Measurements from ENCODE around the gene RIC1. TPM values are rescaled to one million over a fixed set of nuclear protein-coding genes. Genes with fewer than 3 reads are reported as not detected.
A peak's percentile ranks its signal among the peaks of the same experiment; 100 is the strongest.
"Not testable (repeated sequence)": the region's sequence is repeated elsewhere in the genome, so short reads cannot be mapped to it uniquely, and the experiment has no call there.

The RIC1 gene, protein sequence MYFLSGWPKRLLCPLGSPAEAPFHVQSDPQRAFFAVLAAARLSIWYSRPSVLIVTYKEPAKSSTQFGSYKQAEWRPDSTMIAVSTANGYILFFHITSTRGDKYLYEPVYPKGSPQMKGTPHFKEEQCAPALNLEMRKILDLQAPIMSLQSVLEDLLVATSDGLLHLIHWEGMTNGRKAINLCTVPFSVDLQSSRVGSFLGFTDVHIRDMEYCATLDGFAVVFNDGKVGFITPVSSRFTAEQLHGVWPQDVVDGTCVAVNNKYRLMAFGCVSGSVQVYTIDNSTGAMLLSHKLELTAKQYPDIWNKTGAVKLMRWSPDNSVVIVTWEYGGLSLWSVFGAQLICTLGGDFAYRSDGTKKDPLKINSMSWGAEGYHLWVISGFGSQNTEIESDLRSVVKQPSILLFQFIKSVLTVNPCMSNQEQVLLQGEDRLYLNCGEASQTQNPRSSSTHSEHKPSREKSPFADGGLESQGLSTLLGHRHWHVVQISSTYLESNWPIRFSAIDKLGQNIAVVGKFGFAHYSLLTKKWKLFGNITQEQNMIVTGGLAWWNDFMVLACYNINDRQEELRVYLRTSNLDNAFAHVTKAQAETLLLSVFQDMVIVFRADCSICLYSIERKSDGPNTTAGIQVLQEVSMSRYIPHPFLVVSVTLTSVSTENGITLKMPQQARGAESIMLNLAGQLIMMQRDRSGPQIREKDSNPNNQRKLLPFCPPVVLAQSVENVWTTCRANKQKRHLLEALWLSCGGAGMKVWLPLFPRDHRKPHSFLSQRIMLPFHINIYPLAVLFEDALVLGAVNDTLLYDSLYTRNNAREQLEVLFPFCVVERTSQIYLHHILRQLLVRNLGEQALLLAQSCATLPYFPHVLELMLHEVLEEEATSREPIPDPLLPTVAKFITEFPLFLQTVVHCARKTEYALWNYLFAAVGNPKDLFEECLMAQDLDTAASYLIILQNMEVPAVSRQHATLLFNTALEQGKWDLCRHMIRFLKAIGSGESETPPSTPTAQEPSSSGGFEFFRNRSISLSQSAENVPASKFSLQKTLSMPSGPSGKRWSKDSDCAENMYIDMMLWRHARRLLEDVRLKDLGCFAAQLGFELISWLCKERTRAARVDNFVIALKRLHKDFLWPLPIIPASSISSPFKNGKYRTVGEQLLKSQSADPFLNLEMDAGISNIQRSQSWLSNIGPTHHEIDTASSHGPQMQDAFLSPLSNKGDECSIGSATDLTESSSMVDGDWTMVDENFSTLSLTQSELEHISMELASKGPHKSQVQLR (N-terminal part only)
- 62.9 TPM for total RNA-seq

DNA sequence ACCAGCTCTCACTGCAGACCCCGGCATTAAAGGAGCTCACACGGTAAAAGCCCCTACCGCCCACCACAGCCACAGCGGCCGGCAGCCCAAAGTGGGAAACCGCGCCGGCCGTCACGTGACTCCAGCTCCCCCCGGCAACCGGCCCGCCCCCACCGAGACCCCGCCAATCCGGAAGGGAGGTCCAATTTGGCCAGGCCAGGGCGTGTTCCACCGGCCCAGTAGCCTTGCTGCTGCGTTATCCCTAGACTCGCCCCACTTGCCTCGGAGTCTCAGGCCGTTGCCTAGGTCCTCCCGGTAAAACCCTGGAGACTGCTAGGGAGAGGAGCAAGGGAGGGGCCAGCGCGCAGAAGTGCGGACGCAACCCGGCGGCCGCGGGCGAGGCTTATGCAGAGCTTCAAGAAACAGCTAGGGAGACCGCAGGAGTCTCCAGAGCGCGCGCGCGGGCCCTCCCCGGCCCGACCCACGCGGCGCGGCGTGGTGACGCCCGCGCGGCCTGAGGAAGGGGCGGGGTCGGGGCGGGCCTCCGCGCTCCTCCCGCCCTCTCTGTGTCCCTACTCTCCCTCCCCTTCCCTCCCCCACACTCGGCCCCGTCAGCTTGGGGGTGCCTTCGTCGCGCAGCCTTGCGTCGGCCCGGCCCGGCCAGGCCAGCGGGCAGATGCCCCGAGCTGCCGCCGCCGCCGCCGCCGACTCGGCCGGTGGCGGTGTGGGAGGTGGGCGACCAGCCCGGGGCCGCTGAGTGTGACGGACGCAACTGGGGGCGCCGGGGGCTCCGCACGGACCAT, at the start of gene RIC1:
Gene RIC1 (plus strand): TSS at position 578 of the 782 bp plus-strand sequence. CDS start 203 bp downstream, at position 781.
- no peaks in the 10 kb centered on the region for H3K27me3 ChIP-seq (ENCODE audit: insufficient read depth, low read length)
- H3K4me3 ChIP-seq (ENCODE audit: low read length) = peak within 1 kb of the TSS; percentile 85
- no peaks in the 10 kb centered on the region for H3K9me3 ChIP-seq (ENCODE audit: low read depth, low read length)
- H3K4me1 ChIP-seq (ENCODE audit: insufficient read depth, low read length) = peaks cover 51% of the 10 kb centered on the region

GRCh38 chr9:5579881-5580280, 49.0 kb upstream of the RIC1 start:
- H3K27me3 ChIP-seq (ENCODE audit: insufficient read depth, low read length) = no peaks in the 10 kb centered on the region
- no peak overlapping the region for H3K4me3 ChIP-seq (ENCODE audit: low read length)
- no peaks in the 10 kb centered on the region for H3K9me3 ChIP-seq (ENCODE audit: low read depth, low read length)
- peaks cover 6% of the 10 kb centered on the region for H3K4me1 ChIP-seq (ENCODE audit: insufficient read depth, low read length)

DNA sequence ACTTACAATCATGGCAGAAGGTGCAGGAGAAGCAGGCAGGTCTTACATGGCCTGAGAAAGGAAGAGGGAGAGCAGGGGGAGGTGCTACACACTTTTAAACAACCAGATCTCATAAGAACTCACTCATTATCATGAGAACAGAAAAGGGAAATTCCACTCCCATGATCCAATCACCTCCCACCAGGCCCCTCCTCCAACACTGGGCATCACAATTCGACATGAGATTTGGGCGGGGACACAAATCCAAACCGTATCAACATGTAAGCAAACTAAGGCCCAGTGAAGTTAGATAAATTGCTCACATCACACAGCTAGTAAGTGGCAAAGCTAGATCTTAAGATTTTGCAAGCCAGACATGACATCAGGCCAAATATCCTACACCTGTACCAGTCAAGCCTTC, 48.3 kb upstream of the RIC1 start:
- H3K27me3 ChIP-seq (ENCODE audit: insufficient read depth, low read length) = no peaks in the 10 kb centered on the region
- H3K9me3 ChIP-seq (ENCODE audit: low read depth, low read length) = no peaks in the 10 kb centered on the region
- H3K4me3 ChIP-seq (ENCODE audit: low read length) = no peak overlapping the region
- peaks cover 6% of the 10 kb centered on the region for H3K4me1 ChIP-seq (ENCODE audit: insufficient read depth, low read length)

- H3K4me3 ChIP-seq (ENCODE audit: low read length); H3K4me1 ChIP-seq (ENCODE audit: insufficient read depth, low read length); H3K9me3 ChIP-seq (ENCODE audit: low read depth, low read length); H3K27me3 ChIP-seq (ENCODE audit: insufficient read depth, low read length): not testable (repeated sequence)
Observed at GRCh38 chr9:5581706-5582105, 47.2 kb upstream of the RIC1 start.

GRCh38 chr9:5582835-5583195, 46.1 kb upstream of the RIC1 start:
- Histone ChIP-seq H3K27me3 (ENCODE audit: insufficient read depth, low read length) (no peaks in the 10 kb centered on the region), H3K4me3 (ENCODE audit: low read length) (no peak overlapping the region), H3K4me1 (ENCODE audit: insufficient read depth, low read length) (peaks cover 14% of the 10 kb centered on the region), H3K9me3 (ENCODE audit: low read depth, low read length) (no peaks in the 10 kb centered on the region)

- H3K9me3 ChIP-seq (ENCODE audit: low read depth, low read length) = no peaks in the 10 kb centered on the region
- H3K27me3 ChIP-seq (ENCODE audit: insufficient read depth, low read length) = no peaks in the 10 kb centered on the region
- peaks cover 17% of the 10 kb centered on the region for H3K4me1 ChIP-seq (ENCODE audit: insufficient read depth, low read length)
- H3K4me3 ChIP-seq (ENCODE audit: low read length) = no peak overlapping the region
Observed at GRCh38 chr9:5586391-5586802, 42.5 kb upstream of the RIC1 start.

DNA sequence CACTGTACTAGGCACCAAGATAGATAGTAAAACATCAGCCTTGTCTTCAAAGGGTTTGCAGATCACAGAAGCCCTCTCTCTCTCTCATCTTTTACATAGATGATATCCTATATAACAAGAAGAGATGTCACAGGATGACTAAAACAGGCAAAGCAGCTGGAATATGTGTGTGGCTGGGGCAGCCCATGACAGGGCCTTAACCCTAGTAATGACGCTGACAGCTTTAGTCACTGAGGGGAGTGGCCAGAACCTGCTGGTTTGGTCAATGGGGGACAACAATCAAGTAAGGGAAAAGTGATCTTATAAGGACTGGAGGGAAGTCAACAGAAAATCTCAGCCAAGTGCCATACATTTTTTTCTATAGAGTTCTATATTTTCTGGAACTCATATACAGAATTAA, 41.9 kb upstream of the RIC1 start:
- Histone ChIP-seq H3K9me3 (ENCODE audit: low read depth, low read length) (no peaks in the 10 kb centered on the region), H3K27me3 (ENCODE audit: insufficient read depth, low read length) (no peaks in the 10 kb centered on the region), H3K4me3 (ENCODE audit: low read length) (no peak overlapping the region), H3K4me1 (ENCODE audit: insufficient read depth, low read length) (peaks cover 17% of the 10 kb centered on the region)

DNA sequence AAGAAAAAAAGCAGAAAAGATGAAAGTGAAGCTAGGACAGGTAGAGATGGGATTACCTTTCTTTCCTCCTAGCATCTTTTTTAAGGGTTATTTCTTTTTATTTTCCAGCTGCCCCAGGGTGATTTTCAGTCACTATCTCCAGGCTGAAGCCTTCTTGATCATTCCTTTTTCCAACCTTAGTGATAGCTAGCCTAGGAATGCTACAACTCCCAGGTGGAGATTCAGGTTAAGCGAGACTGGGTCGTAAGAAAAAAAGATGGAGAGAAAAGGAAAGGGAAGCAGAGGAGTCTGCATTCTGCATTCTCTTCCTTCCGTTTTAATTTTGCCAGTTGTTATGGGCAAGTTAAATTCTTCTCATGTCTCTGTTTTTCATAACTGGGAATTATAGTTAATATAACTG, 36.7 kb upstream of the RIC1 start:
- Histone ChIP-seq H3K9me3 (ENCODE audit: low read depth, low read length) (no peaks in the 10 kb centered on the region), H3K4me1 (ENCODE audit: insufficient read depth, low read length) (peaks cover 21% of the 10 kb centered on the region), H3K4me3 (ENCODE audit: low read length) (no peak overlapping the region), H3K27me3 (ENCODE audit: insufficient read depth, low read length) (no peaks in the 10 kb centered on the region)

DNA sequence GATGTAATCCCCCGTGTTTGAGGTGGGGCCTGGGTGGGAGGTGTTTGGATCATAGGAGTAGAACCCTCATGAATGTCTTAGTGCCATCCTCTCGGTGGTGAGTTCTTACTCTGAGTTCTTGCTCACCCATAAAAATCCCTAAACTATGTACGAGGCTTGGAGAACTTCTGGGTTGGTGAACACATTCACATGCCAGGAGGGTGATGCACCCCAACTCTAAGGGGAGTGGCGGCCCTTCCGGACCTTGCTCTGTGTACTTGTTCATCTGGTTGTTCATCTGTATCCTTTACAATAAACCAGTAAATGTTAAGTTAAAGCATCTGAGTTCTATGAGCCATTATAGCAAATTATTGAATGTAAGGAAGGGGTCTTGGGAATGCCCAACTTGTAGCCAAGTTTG, 36.0 kb upstream of the RIC1 start:
- peaks cover 21% of the 10 kb centered on the region for H3K4me1 ChIP-seq (ENCODE audit: insufficient read depth, low read length)
- no peak overlapping the region for H3K4me3 ChIP-seq (ENCODE audit: low read length)
- H3K27me3 ChIP-seq (ENCODE audit: insufficient read depth, low read length) = no peaks in the 10 kb centered on the region
- H3K9me3 ChIP-seq (ENCODE audit: low read depth, low read length) = no peaks in the 10 kb centered on the region

GRCh38 chr9:5593904-5594303, 35.0 kb upstream of the RIC1 start:
- Histone ChIP-seq H3K4me3 (ENCODE audit: low read length) (no peak overlapping the region), H3K4me1 (ENCODE audit: insufficient read depth, low read length) (peaks cover 21% of the 10 kb centered on the region), H3K27me3 (ENCODE audit: insufficient read depth, low read length) (no peaks in the 10 kb centered on the region), H3K9me3 (ENCODE audit: low read depth, low read length) (no peaks in the 10 kb centered on the region)

DNA sequence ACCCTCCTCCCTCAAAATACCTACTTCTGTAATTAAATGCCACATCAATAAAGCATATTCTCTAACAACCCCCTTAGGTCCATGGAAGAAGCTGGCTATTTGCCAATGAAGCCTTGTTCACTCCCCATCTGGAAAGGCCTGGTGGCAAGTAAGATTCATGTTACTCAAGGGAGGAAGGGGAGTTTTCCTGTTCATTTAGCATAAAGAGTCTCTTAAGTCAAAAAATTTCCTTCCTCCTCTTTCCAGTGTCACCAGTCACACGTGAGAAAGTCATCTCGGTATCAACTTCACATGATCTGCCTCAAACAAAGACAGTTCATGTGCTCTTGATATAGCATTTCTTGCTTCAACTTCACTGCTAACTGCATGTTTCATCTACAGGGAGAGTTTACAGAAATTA, 32.7 kb upstream of the RIC1 start:
- Histone ChIP-seq H3K9me3 (ENCODE audit: low read depth, low read length) (no peaks in the 10 kb centered on the region), H3K27me3 (ENCODE audit: insufficient read depth, low read length) (no peaks in the 10 kb centered on the region)

GRCh38 chr9:5608298-5609225, 20.3 kb upstream of the RIC1 start:
- no peaks in the 10 kb centered on the region for H3K9me3 ChIP-seq (ENCODE audit: low read depth, low read length)
- peaks cover 10% of the 10 kb centered on the region for H3K4me1 ChIP-seq (ENCODE audit: insufficient read depth, low read length)
- peak overlapping the region; percentile 19 for H3K4me3 ChIP-seq (ENCODE audit: low read length)

More for the DNA sequence above, 32.7 kb upstream of the RIC1 start:
- H3K4me3 ChIP-seq (ENCODE audit: low read length) = no peak overlapping the region
- H3K4me1 ChIP-seq (ENCODE audit: insufficient read depth, low read length) = peaks cover 23% of the 10 kb centered on the region

GRCh38 chr9:5609226-5609596, 19.7 kb upstream of the RIC1 start:
- Histone ChIP-seq H3K27me3 (ENCODE audit: insufficient read depth, low read length) (no peaks in the 10 kb centered on the region), H3K4me1 (ENCODE audit: insufficient read depth, low read length) (peaks cover 10% of the 10 kb centered on the region), H3K4me3 (ENCODE audit: low read length) (peak overlapping the region; percentile 19), H3K9me3 (ENCODE audit: low read depth, low read length) (no peaks in the 10 kb centered on the region)

More at GRCh38 chr9:5608298-5609225, 20.3 kb upstream of the RIC1 start:
- no peaks in the 10 kb centered on the region for H3K27me3 ChIP-seq (ENCODE audit: insufficient read depth, low read length)

Data from mononuclear cell (primary cell).